ENCODE measurements around the gene ABCD4. TPM values are rescaled to one million over a fixed set of nuclear protein-coding genes. Genes with fewer than 3 reads are reported as not detected.

Gene ABCD4
- total RNA-seq, 1 donor from 2014 or later = 151 TPM

DNA sequence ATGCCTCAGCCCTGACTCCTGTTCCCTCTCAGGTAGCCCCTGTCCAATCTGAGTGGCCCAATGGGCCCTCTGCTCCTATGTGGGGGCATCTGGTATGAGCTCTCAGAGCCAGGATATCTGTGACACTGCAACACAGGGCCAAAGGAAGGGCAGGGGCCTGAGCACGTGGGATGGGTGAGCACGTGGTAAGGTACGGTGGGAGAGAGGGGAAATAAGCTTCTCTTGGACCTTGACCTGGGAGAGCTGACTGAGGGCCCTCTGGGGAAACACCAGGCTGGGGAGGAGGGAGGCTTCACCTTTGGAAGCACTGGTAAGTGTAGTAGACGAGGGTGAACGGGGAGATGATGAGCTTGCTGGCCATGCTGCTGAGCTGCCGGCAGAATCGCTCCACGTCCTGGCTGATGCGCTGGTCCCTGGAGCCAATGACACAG lies 6.7 kb downstream of the ABCD4 start:
- TF ChIP-seq, protein P1, sequence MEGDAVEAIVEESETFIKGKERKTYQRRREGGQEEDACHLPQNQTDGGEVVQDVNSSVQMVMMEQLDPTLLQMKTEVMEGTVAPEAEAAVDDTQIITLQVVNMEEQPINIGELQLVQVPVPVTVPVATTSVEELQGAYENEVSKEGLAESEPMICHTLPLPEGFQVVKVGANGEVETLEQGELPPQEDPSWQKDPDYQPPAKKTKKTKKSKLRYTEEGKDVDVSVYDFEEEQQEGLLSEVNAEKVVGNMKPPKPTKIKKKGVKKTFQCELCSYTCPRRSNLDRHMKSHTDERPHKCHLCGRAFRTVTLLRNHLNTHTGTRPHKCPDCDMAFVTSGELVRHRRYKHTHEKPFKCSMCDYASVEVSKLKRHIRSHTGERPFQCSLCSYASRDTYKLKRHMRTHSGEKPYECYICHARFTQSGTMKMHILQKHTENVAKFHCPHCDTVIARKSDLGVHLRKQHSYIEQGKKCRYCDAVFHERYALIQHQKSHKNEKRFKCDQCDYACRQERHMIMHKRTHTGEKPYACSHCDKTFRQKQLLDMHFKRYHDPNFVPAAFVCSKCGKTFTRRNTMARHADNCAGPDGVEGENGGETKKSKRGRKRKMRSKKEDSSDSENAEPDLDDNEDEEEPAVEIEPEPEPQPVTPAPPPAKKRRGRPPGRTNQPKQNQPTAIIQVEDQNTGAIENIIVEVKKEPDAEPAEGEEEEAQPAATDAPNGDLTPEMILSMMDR (IDR thresholded peaks at IDR 0.05; ENCODE audit: unreplicated experiment) = no peak
- peaks cover 67% of the 10 kb centered on the region for H3K4me1 Mint-ChIP-seq (ENCODE audit: unreplicated experiment)
- no peak overlapping the region for H3K27ac Mint-ChIP-seq (ENCODE audit: unreplicated experiment)
- H3K36me3 Mint-ChIP-seq (ENCODE audit: low read depth, unreplicated experiment) = peaks cover 59% of the 10 kb centered on the region
- H3K4me3 Mint-ChIP-seq (ENCODE audit: unreplicated experiment) = no peak overlapping the region
- peaks cover 11% of the 10 kb centered on the region for H3K27me3 Mint-ChIP-seq (ENCODE audit: unreplicated experiment)
- no peak for DNase-seq (ENCODE audit: low spot score)
- no peaks in the 10 kb centered on the region for H3K9me3 Mint-ChIP-seq (ENCODE audit: unreplicated experiment)

DNA sequence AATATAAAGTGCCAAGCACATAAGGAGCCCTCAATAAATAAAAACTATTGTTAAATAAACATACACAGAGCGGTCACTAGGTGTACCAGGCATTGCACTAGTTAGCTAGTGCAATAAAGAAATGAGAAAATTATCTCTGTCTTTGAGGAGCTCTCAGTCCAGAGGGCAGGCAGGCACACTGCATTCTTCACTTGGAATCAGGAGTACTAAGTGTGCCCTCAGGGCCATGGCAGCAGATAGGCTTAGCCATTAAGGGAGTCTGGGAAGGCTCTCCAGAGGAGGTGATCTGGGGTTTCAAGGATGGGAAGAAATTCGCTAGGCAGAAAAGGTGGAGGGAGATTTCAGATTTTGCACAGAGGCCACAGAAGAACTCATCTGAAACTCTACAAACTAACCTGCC lies 9.1 kb downstream of the ABCD4 start:
- Mint-ChIP-seq H3K4me3 (ENCODE audit: unreplicated experiment) (no peak overlapping the region), H3K27ac (ENCODE audit: unreplicated experiment) (no peak overlapping the region), H3K4me1 (ENCODE audit: unreplicated experiment) (peaks cover 52% of the 10 kb centered on the region), H3K36me3 (ENCODE audit: low read depth, unreplicated experiment) (peaks cover 50% of the 10 kb centered on the region), H3K9me3 (ENCODE audit: unreplicated experiment) (no peaks in the 10 kb centered on the region), H3K27me3 (ENCODE audit: unreplicated experiment) (peaks cover 3% of the 10 kb centered on the region)
- DNase-seq (ENCODE audit: low spot score) = no peak
- TF ChIP-seq, protein P1 (IDR thresholded peaks at IDR 0.05; ENCODE audit: unreplicated experiment) = no peak

DNA sequence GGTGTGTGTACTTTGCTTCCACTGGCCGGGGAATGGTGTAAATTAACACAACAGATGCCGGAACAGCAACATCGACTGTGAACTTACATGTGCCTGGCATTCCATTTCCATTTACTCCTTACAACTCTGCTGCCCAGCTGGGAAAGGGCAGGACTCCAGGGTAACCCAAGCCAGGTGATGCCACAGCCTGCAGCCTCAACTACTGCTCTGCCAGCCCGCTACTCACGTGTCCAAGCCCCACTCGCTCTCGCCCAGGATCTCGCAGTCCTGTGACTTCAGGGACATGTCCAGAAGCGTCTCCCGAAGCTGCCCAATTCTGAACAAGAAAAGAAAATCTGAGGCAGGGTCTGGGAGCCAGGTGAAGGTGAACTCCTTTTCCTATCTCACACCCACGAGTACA lies 10.7 kb downstream of the ABCD4 start:
- TF ChIP-seq, protein P1 (IDR thresholded peaks at IDR 0.05; ENCODE audit: unreplicated experiment) = no peak
- peaks cover 41% of the 10 kb centered on the region for H3K4me1 Mint-ChIP-seq (ENCODE audit: unreplicated experiment)
- no peak for DNase-seq (ENCODE audit: low spot score)
- H3K4me3 Mint-ChIP-seq (ENCODE audit: unreplicated experiment) = peak overlapping the region; percentile 66
- H3K36me3 Mint-ChIP-seq (ENCODE audit: low read depth, unreplicated experiment) = peaks cover 42% of the 10 kb centered on the region
- H3K27me3 Mint-ChIP-seq (ENCODE audit: unreplicated experiment) = peaks cover 4% of the 10 kb centered on the region
- peak overlapping the region; percentile 79 for H3K27ac Mint-ChIP-seq (ENCODE audit: unreplicated experiment)
- no peaks in the 10 kb centered on the region for H3K9me3 Mint-ChIP-seq (ENCODE audit: unreplicated experiment)

DNA sequence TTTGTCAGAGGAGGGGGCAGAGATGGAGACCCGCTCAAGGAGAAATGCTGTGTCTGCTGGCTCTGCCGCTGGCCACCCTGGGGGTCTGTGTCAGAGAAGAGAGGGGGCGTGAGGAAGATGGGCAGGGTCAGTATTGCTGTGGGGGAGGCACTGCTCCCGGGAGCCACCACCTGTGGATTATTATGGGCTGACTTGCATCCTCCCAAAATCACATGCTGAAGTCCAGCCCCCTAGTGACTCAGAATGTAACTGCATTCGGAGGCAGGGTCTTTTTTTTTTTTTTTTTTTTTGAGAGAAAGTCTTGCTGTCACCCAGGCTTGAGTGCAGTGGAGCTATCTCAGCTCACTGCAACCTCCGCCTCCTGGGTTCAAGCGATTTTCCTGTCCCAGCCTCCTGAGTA lies 12.3 kb downstream of the ABCD4 start:
- TF ChIP-seq, protein P1 (IDR thresholded peaks at IDR 0.05; ENCODE audit: unreplicated experiment) = peak; percentile 73
- no peak for DNase-seq (ENCODE audit: low spot score)
- H3K36me3 Mint-ChIP-seq (ENCODE audit: low read depth, unreplicated experiment) = peaks cover 46% of the 10 kb centered on the region
- H3K9me3 Mint-ChIP-seq (ENCODE audit: unreplicated experiment) = no peaks in the 10 kb centered on the region
- peaks cover 7% of the 10 kb centered on the region for H3K27me3 Mint-ChIP-seq (ENCODE audit: unreplicated experiment)
- H3K4me3 Mint-ChIP-seq (ENCODE audit: unreplicated experiment) = no peak overlapping the region
- peaks cover 38% of the 10 kb centered on the region for H3K4me1 Mint-ChIP-seq (ENCODE audit: unreplicated experiment)
- H3K27ac Mint-ChIP-seq (ENCODE audit: unreplicated experiment) = no peak overlapping the region

DNA sequence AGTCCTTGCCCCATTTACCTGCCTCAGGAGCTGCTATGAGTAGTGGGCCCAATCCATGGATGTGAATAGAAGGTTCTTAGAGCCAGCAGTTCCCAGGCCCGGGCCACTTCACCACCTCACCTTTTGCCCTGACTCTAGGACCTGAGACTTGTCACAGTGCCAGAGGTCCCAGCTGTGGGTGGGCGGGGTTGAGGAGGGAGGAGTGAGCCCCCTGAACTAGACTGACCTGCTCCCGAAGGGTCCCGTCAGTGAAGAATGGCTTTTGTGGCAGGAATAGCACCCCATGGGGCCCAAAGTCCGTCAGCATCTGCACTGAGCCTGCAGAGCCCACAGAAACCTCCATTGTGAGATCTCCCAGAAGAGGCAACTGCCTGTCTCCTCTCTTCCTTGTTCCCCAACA lies 12.9 kb downstream of the ABCD4 start:
- Mint-ChIP-seq H3K9me3 (ENCODE audit: unreplicated experiment) (no peaks in the 10 kb centered on the region), H3K27me3 (ENCODE audit: unreplicated experiment) (peaks cover 7% of the 10 kb centered on the region), H3K4me3 (ENCODE audit: unreplicated experiment) (no peak overlapping the region), H3K27ac (ENCODE audit: unreplicated experiment) (no peak overlapping the region), H3K4me1 (ENCODE audit: unreplicated experiment) (peaks cover 37% of the 10 kb centered on the region), H3K36me3 (ENCODE audit: low read depth, unreplicated experiment) (peaks cover 46% of the 10 kb centered on the region)
- TF ChIP-seq, protein P1 (IDR thresholded peaks at IDR 0.05; ENCODE audit: unreplicated experiment) = no peak
- no peak for DNase-seq (ENCODE audit: low spot score)

All from endothelial cell (in vitro differentiated cells).